ENCODE results near the gene PDE4C.

DNA sequence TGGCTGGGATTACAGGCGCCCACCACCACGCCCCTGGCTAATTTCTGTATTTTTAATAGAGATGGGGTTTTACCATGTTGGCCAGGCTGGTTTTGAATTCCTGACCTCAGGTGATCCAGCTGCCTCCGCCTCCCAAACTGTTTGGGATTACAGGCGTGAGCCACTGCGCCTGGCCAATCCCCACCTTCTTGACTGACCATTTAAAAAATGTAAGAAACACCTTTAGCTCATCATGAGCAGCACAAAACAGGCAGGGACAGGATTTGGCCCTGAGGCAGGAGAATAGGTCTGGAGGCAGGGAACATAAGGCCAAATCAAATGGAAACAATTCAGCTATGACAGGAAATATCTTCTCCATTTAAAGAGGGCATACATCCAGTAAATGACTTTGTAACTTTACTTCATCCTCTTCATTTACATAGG, 34.6 kb downstream of the PDE4C start:
- TF ChIP-seq, protein P1, sequence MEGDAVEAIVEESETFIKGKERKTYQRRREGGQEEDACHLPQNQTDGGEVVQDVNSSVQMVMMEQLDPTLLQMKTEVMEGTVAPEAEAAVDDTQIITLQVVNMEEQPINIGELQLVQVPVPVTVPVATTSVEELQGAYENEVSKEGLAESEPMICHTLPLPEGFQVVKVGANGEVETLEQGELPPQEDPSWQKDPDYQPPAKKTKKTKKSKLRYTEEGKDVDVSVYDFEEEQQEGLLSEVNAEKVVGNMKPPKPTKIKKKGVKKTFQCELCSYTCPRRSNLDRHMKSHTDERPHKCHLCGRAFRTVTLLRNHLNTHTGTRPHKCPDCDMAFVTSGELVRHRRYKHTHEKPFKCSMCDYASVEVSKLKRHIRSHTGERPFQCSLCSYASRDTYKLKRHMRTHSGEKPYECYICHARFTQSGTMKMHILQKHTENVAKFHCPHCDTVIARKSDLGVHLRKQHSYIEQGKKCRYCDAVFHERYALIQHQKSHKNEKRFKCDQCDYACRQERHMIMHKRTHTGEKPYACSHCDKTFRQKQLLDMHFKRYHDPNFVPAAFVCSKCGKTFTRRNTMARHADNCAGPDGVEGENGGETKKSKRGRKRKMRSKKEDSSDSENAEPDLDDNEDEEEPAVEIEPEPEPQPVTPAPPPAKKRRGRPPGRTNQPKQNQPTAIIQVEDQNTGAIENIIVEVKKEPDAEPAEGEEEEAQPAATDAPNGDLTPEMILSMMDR (conservative IDR thresholded peaks at IDR 0.05 in 1 of 2, IDR thresholded peaks at IDR 0.05 in 1 of 2; ENCODE audit: low read depth in 1 of 2, low read length in 2 of 2), result no peak
- TF ChIP-seq EZH2 (IDR thresholded peaks at IDR 0.05; ENCODE audit: low read length, missing control alignments), result no peak

Data from fibroblast of lung (primary cell).